Pons (tissue), 1 donor: ENCODE data around the gene SLC30A1.
A peak's percentile ranks its signal among the peaks of the same experiment; 100 is the strongest.
"Not testable (repeated sequence)": the region's sequence is repeated elsewhere in the genome, so short reads cannot be mapped to it uniquely, and the experiment has no call there.

Source experiments
- DNase-seq: peaks from one replicate; pipeline ENCODE4 v3.0.0-alpha.2; 2016; ENCODE audit warnings: low spot score

SLC30A1 gene

DNA sequence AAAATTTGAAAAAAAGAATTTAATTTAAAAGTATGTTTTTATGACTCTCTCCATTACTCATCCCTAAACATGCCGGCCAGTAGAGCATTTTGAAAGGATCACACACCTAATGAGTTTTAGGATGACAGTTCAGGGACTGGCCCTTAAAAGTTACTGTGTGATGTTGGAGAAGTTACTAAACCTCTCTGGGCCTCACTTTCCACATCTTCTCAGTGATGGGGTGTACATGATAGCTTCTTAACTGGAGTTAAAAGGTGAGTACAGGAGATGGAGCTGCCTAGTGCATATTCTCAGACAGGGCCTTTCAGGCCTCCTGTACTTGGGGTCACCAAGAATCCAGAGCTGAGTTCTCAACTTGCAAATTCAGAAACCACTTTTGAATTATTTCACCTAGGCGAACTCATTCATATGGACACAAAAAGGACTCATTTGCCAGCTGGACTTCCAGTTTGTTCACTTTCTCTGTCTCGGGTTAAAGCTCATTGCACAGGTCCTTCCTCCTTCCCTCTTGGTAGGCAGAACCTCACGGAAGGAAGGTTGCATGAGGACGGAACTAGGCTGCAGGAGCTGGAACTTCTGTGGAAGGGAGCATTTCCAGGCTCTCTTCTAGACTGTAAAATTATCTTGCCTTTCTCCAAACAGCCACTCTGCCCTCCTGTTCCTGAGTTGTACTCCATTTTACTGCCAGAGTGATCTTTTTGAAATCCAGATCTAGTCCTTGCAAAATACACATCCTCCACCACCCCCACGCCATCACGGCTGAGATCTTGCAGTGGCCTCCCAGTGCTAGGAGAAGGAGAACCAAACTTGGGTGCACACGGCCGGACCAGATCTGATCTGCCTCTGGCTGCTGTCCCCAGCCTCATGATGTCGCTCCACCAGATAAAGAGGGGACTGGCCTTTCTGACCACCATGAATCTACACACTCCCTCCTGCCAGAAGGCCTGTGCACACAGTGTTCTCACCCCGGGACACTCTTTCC is 4.3 kb upstream of the SLC30A1 start:
- no peak for DNase-seq

- no peak for DNase-seq
These were observed 2.6 kb upstream of the SLC30A1 start for GRCh38 chr1:211581526-211581925.

GRCh38 chr1:211580303-211580687 is 1.3 kb upstream of the SLC30A1 start:
- DNase-seq = no peak

- peak; percentile 56 for DNase-seq
These were observed 710 bp upstream of the SLC30A1 start for GRCh38 chr1:211579440-211580302.

- DNase-seq = peak; percentile 46
These were observed 932 bp downstream of the SLC30A1 start for GRCh38 chr1:211577819-211578639.

DNA sequence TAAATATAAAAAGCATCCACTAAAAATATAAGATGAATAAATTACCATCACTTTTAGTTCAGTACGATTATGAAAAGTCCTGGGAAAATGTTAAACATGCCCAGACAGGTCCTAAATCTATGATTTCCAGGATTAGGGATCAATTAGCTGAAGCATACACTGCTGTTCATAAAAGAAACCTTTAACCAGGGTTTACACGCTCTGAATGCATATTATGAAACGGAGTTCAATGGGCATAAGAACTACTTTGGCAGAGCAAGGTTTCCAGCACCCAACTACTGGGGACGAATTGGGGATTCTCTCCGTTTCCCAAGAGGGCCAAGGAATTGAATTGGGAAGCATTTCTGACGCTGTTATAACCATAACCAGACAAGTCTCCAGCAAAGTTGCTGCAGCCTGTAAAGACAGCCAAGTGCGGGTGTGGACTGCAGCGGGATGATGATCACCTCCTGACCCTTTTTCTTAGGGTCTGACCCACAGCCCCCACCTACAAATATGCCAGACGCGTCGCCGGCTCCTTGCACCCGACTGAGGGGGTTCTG is 1.6 kb downstream of the SLC30A1 start:
- DNase-seq = no peak

GRCh38 chr1:211576717-211577116 is 2.2 kb downstream of the SLC30A1 start:
- no peak for DNase-seq

DNA sequence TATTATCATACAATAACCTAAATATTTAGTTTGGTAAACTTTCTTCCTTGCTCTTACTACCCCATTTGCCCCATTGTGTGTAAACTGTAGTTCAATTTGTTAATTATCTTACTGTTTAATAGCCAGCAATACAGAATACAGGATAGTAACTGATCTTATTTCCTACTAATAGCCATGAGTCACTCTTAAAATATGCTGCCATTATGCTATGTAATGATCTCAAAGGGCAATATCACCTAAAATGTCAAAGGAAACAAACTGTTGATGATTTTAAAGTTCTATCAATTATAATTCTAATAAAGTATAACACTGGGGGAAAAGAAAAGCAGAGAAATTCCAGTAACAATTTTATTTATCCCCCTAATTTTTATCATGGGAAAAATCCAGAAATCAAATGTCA is 4.3 kb downstream of the SLC30A1 start:
- no peak for DNase-seq

- no peak for DNase-seq
These were observed 7.0 kb downstream of the SLC30A1 start for GRCh38 chr1:211571998-211572397.

- not testable (repeated sequence) for DNase-seq
These were observed 8.6 kb downstream of the SLC30A1 start for GRCh38 chr1:211570378-211570777.

GRCh38 chr1:211566431-211567025 is 12.4 kb downstream of the SLC30A1 start:
- DNase-seq = no peak

DNA sequence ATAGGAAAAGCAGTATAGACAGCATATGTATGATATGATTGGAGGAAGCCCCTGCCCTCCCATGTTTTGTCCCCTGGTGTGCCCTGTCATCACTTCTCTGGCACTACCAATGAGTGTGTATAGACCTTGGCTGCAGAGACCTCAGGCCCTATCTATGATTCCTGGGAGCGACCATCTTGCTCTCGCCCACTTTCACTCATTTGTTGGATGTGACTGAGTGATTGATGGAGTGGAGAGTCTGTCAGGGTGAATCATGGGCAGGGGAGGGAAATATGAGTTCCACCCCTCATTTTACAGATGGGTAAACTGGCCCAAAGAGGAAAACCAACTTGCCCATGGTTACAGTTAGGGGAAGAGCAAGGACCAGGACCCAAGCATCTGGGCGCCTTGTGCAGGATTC is 14.9 kb downstream of the SLC30A1 start:
- DNase-seq = no peak

GRCh38 chr1:211559222-211560010 is 19.5 kb downstream of the SLC30A1 start:
- no peak for DNase-seq

DNA sequence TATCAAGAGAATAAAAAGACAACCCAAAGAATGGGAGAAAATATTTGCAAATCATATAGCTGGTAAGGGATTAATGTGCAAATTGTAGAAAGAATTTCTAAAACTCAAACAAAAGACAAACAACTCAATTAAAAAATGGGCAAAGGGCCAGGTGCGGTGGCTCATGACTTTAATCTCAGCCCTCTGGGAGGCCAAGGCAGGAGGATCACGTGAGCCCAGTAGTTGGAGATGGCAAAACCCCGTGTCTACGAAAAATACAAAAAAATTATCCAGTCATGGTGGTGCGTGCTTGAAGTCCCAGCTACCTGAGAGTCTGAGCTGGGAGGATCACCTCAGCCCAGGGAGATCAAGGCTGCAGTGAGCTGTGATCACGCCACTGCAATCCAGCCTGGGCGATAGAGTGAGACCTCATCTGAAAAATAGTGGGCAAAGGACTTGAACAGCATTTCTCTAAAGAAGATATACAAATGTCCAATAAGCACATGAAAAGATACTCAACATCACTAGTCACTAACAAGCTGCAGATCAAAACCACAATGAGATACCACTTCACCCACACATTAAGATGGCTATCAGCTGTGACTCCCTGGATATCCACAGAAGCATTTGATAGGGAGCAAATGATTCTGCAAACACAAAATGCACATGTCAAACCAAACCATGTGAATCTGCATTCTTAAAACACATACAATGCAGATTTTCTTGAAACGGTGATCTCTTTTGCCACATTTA is 20.9 kb downstream of the SLC30A1 start:
- DNase-seq = no peak

DNA sequence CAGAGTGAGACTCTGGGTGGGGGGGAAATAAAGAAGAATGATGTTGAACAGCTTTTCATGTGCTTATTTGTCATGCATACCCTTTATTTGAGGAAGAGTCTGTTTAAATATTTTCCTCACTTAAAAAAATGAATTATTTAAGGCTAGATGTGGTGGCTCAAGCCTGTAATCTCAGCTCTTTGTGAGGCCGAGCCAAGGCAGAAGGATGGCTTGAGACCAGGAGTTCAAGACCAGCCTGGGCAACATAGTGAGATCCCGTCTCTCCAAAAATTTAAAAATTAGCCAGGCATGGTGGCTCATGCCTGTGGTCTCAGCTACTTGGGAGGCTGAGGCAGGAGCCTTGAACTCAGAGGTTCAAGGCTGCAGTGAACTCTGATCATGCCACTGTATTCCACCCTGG is 25.4 kb downstream of the SLC30A1 start:
- no peak for DNase-seq

DNA sequence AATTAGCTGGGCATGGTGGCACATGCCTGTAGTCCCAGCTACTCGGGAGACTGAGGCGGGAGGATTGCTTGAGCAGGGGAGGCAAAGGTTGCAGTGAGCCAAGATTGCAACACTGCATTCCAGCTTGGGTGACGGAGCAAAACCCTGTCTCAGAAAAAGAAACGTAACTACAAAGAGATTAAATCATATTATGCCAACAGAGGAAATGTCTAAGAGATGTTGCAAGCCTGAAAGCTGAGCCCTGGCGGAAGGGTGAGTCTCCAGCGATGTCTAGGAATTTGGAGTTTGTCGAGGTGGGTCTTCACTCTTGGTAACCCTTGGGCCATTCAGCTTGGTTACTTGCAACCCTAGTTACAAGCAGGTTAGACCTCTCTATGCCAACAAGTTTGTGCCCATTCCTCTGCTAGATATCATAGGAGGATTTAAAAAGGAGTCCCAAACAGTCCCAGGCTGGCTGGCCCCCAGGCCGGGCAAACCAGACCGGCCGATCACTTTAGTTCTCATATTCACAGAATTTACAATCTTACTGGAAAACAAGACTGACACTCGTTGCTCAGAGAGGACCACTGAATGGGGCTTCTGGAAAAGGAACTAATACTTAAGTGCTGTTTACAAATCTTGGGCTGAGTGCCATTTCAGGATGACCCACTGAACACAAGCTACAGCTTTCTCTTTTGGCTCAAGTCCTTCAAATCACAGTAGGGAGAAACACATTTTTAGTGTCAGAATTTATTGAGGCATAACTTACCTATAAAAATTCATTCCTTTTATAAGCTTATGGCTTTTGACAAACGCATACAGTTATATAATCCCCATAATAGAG is 27.1 kb downstream of the SLC30A1 start:
- DNase-seq = no peak

- no peak for DNase-seq
These were observed 29.8 kb downstream of the SLC30A1 start for GRCh38 chr1:211549092-211549711.

GRCh38 chr1:211548321-211549091 is 30.5 kb downstream of the SLC30A1 start:
- no peak for DNase-seq
